WTC11 (cell line): Measurements from ENCODE around the gene APELA. TPM values are rescaled to one million over a fixed set of nuclear protein-coding genes. Genes with fewer than 3 reads are reported as not detected.

ENCODE experiments used
- ATAC-seq: fragments of 200-7000 bp; cut with Tn5 transposase; 2 replicates; pipeline ENCODE4 v1.10.0; 2021; ENCODE audit warnings: mild to moderate bottlenecking, moderate library complexity
- CTCF ChIA-PET: fragments of 300-600 bp; sonication (Branson Sonifier 250); formaldehyde crosslinking; loops from one replicate; lab custom pipeline; 2021; ENCODE audit warnings: antibody characterized with exemption; lab: Charles Lee
- POLR2A ChIA-PET: fragments of 350-600 bp; sonication (Branson Sonifier 250); formaldehyde crosslinking; loops from one replicate; lab custom pipeline; 2021; ENCODE audit warnings: antibody characterized with exemption; lab: Charles Lee
- DNase-seq: peaks from one replicate; pipeline ENCODE4 v3.0.0; 2021; ENCODE audit warnings: low spot score
- H3K27ac Mint-ChIP-seq: 2 replicates; pipeline ENCODE4 v1.8.0; 2021; ENCODE audit warnings: mixed read lengths
- H3K27me3 Mint-ChIP-seq: 2 replicates; pipeline ENCODE4 v1.8.0; 2021; ENCODE audit warnings: low read depth, mild to moderate bottlenecking, moderate library complexity, mixed read lengths
- H3K36me3 Mint-ChIP-seq: 2 replicates; pipeline ENCODE4 v1.8.0; 2021; ENCODE audit warnings: mixed read lengths
- H3K4me1 Mint-ChIP-seq: 2 replicates; pipeline ENCODE4 v1.8.0; 2022; ENCODE audit warnings: mixed read lengths
- H3K4me3 Mint-ChIP-seq: 2 replicates; pipeline ENCODE4 v1.8.0; 2021; ENCODE audit warnings: mild to moderate bottlenecking, moderate library complexity, mixed read lengths
- H3K9me3 Mint-ChIP-seq: 2 replicates; pipeline ENCODE4 v1.8.0; 2021; ENCODE audit warnings: mixed read lengths
- AFF4 ChIP-seq: sonication (generic); formaldehyde crosslinking; IDR thresholded peaks from 2 replicates; pipeline ENCODE4 v1.8.1; 2023; ENCODE audit warnings: mild to moderate bottlenecking, missing genetic modification reagents, borderline replicate concordance
- ATF1 ChIP-seq: sonication (generic); formaldehyde crosslinking; IDR thresholded peaks from 2 replicates; pipeline ENCODE4 v1.8.1; 2023; ENCODE audit warnings: mild to moderate bottlenecking, moderate library complexity, missing genetic modification reagents
- CREM ChIP-seq: sonication (generic); formaldehyde crosslinking; IDR thresholded peaks from 2 replicates; pipeline ENCODE4 v1.8.1; 2022; ENCODE audit warnings: mild to moderate bottlenecking, missing genetic modification reagents, moderate library complexity
- EMX1 ChIP-seq: fragments of 250-450 bp; sonication (Bioruptor Pico); IDR thresholded peaks from 2 replicates; pipeline ENCODE4 v1.8.0; 2021; ENCODE audit warnings: mild to moderate bottlenecking
- ETV6 ChIP-seq: sonication (generic); formaldehyde crosslinking; IDR thresholded peaks from 2 replicates; pipeline ENCODE4 v1.8.1; 2022; ENCODE audit warnings: mild to moderate bottlenecking, missing genetic modification reagents
- FOXJ3 ChIP-seq: sonication (generic); formaldehyde crosslinking; IDR thresholded peaks from 2 replicates; pipeline ENCODE4 v1.9.0; 2021; ENCODE audit warnings: missing genetic modification reagents, mild to moderate bottlenecking, borderline replicate concordance
- FOXK1 ChIP-seq: sonication (generic); formaldehyde crosslinking; IDR thresholded peaks from 2 replicates; pipeline ENCODE4 v1.8.0; 2022; ENCODE audit warnings: mild to moderate bottlenecking, moderate library complexity, missing genetic modification reagents
- FOXP4 ChIP-seq: sonication (generic); formaldehyde crosslinking; IDR thresholded peaks from 2 replicates; pipeline ENCODE4 v1.8.0; 2022; ENCODE audit warnings: mild to moderate bottlenecking, missing genetic modification reagents
- HMGA2 ChIP-seq: fragments of 250-450 bp; sonication (Bioruptor Pico); IDR thresholded peaks from 2 replicates; pipeline ENCODE4 v1.4.0; 2021; ENCODE audit warnings: mild to moderate bottlenecking, moderate library complexity
- HMGXB4 ChIP-seq: sonication (generic); formaldehyde crosslinking; IDR thresholded peaks from 2 replicates; pipeline ENCODE4 v1.8.1; 2023; ENCODE audit warnings: mild to moderate bottlenecking, moderate library complexity, missing genetic modification reagents
- IRF2 ChIP-seq: sonication (generic); formaldehyde crosslinking; IDR thresholded peaks from 2 replicates; pipeline ENCODE4 v1.8.0; 2022; ENCODE audit warnings: low read depth, missing genetic modification reagents, borderline replicate concordance
- JUN ChIP-seq: sonication (generic); formaldehyde crosslinking; IDR thresholded peaks from 2 replicates; pipeline ENCODE4 v1.8.0; 2023; ENCODE audit warnings: mild to moderate bottlenecking, missing genetic modification reagents
- NFE2L1 ChIP-seq: sonication (generic); formaldehyde crosslinking; IDR thresholded peaks from 2 replicates; pipeline ENCODE4 v1.8.1; 2023; ENCODE audit warnings: missing genetic modification reagents
- NFYB ChIP-seq: sonication (generic); formaldehyde crosslinking; conservative IDR thresholded peaks from 2 replicates; pipeline ENCODE4 v1.8.0; 2022; ENCODE audit warnings: low read depth, missing genetic modification reagents
- NR2C2 ChIP-seq: sonication (generic); formaldehyde crosslinking; IDR thresholded peaks from 2 replicates; pipeline ENCODE4 v1.8.0; 2022; ENCODE audit warnings: mild to moderate bottlenecking, missing genetic modification reagents
- PREB ChIP-seq: sonication (generic); formaldehyde crosslinking; IDR thresholded peaks from 2 replicates; pipeline ENCODE4 v1.8.1; 2022; ENCODE audit warnings: mild to moderate bottlenecking, missing genetic modification reagents, moderate library complexity, borderline replicate concordance
- STAT6 ChIP-seq: sonication (generic); formaldehyde crosslinking; conservative IDR thresholded peaks from 2 replicates; pipeline ENCODE4 v1.8.1; 2023; ENCODE audit warnings: mild to moderate bottlenecking, low read depth, missing genetic modification reagents, moderate library complexity
- TP53 ChIP-seq: sonication (generic); formaldehyde crosslinking; IDR thresholded peaks from 2 replicates; pipeline ENCODE4 v1.8.1; 2023; ENCODE audit warnings: mild to moderate bottlenecking, missing genetic modification reagents
- USF2 ChIP-seq: sonication (generic); formaldehyde crosslinking; IDR thresholded peaks from 2 replicates; pipeline ENCODE4 v1.8.1; 2023; ENCODE audit warnings: mild to moderate bottlenecking, missing genetic modification reagents, moderate library complexity
- ZNF416 ChIP-seq: fragments of 250-450 bp; sonication (Bioruptor Pico); IDR thresholded peaks from 2 replicates; pipeline ENCODE4 v1.9.0; 2021; ENCODE audit warnings: mild to moderate bottlenecking, inconsistent platforms
- total RNA-seq: library from RNA; stranded (reverse); gene quantifications from 3 replicates; pipeline ENCODE4 v1.2.3, GENCODE V29; 2021

The APELA gene
- total RNA-seq, 1 experiment from 2014 or later, result 25.7 TPM

- no peak for TF ChIP-seq HMGXB4
These were observed 20.6 kb upstream of the APELA start (continued) for GRCh38 chr4:164856396-164856795.

- Mint-ChIP-seq H3K4me3 (peak overlapping the region; percentile 20), H3K27ac (peak overlapping the region; percentile 92), H3K9me3 (peaks cover 13% of the 10 kb centered on the region), H3K27me3 (0 out of 2 replicates have a peak, but pooled peaks cover 3% of the 10 kb centered on the region), H3K36me3 (peaks cover 8% of the 10 kb centered on the region), H3K4me1 (peaks cover 22% of the 10 kb centered on the region)
- peak; percentile 93 for ATAC-seq
- ChIA-PET POLR2A (interaction anchor here (1.0 kb wide), 1 partner anchor 246 kb away, joined by 3 read pairs; the partner anchor contains the start of gene TMEM192), CTCF (interaction anchor here (0.7 to 1.1 kb wide), 2 partner anchors 17 to 246 kb away, joined by 3 read pairs; partner anchors contain the start of gene TMEM192)
- DNase-seq, result no peak
- TF ChIP-seq TP53, result no peak
- no peak for TF ChIP-seq NFE2L1 (CRISPR knock-in tag)
- TF ChIP-seq ETV6 (CRISPR knock-in tag), result peak; percentile 74; the same call in 1 of the 2 replicates
- peak; percentile 59 for TF ChIP-seq NFYB (CRISPR knock-in tag)
These were observed 10.0 kb upstream of the APELA start for GRCh38 chr4:164866817-164867490.

- ChIA-PET POLR2A (no interaction called here), CTCF (interaction anchor here (0.6 kb wide), 1 partner anchor 64 kb away, joined by 3 read pairs; no protein-coding TSS in a partner anchor)
- TF ChIP-seq AFF4 (CRISPR knock-in tag) (no peak), FOXK1 (no peak), HMGA2 (CRISPR knock-in tag) (no peak), FOXJ3 (CRISPR knock-in tag) (no peak), EMX1 (CRISPR knock-in tag) (no peak), STAT6 (no peak), FOXP4 (CRISPR knock-in tag) (no peak), NR2C2 (no peak), PREB (no peak), JUN (no peak), ZNF416 (CRISPR knock-in tag) (no peak), CREM (CRISPR knock-in tag) (no peak), ATF1 (CRISPR knock-in tag) (no peak), IRF2 (CRISPR knock-in tag) (no peak), USF2 (no peak)
- H3K4me3 Mint-ChIP-seq, result no peak overlapping the region
- ATAC-seq (no peak), DNase-seq (no peak)
- H3K27ac Mint-ChIP-seq, result peak overlapping the region; percentile 11; the same call in 1 of the 2 replicates
- peaks cover 33% of the 10 kb centered on the region for H3K4me1 Mint-ChIP-seq
- no peaks in the 10 kb centered on the region for H3K36me3 Mint-ChIP-seq
- peaks cover 3% of the 10 kb centered on the region; the same call in 1 of the 2 replicates for H3K9me3 Mint-ChIP-seq
- no peaks in the 10 kb centered on the region for H3K27me3 Mint-ChIP-seq
These were observed 5.3 kb upstream of the APELA start for GRCh38 chr4:164871673-164872072.
